ENCODE results near the gene ACVR1.
A peak's percentile ranks its signal among the peaks of the same experiment; 100 is the strongest.

ACVR1 gene

DNA sequence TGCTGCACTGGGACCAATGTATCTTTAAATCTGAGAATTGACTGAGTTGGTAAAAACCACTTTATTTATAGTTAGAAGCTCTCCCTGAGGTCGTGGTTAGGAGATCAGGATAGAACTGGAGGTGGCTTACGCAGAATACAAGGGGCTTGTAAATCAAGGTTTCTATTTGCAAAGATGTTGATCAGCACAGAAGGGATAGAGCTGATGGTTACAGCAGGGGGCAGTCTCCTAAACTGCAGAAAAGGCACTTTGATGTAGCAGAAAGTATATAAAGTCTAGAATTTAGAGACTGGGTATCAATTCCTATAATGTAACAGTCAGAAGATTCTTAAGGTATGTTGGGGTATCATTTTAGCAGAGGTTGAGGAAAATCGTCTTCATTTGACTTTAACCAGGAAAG, 25.2 kb upstream of the ACVR1 start:
- no peak for DNase-seq (ENCODE audit: low read depth)

DNA sequence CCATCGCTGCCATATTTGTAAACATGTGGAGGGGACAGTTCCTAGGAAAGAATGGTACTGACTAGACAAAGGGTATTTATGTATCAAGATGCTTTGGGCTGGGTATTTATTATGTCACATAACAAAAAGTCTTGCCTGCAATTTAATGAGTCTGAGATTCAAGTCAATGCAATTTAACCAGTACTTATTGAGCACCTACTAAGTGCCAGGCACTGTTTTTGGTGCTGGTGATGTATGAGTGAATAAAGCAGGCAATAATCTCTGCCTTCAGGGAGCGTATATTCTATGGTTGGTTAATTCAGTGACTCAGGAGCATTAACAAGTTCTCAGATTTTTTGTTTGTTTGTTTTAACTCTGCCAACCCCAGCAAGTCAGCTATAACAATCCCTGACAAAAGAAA, 24.6 kb upstream of the ACVR1 start:
- H3K4me3 ChIP-seq (ENCODE audit: low read length): no peak overlapping the region
- DNase-seq (ENCODE audit: low read depth): no peak
- no peak for TF ChIP-seq CTCF (conservative IDR thresholded peaks at IDR 0.05; ENCODE audit: low read length)

More for the DNA sequence above, 25.2 kb upstream of the ACVR1 start:
- 0 out of 2 replicates have a peak, but pooled peaks have one; percentile 11 for TF ChIP-seq CTCF (conservative IDR thresholded peaks at IDR 0.05; ENCODE audit: low read length)
- no peak overlapping the region for H3K4me3 ChIP-seq (ENCODE audit: low read length)

- H3K4me3 ChIP-seq (ENCODE audit: low read length): no peak overlapping the region
- no peak for DNase-seq (ENCODE audit: low read depth)
- no peak for TF ChIP-seq CTCF (conservative IDR thresholded peaks at IDR 0.05; ENCODE audit: low read length)
Measured at GRCh38 chr2:157900203-157900602, 24.1 kb upstream of the ACVR1 start.

DNA sequence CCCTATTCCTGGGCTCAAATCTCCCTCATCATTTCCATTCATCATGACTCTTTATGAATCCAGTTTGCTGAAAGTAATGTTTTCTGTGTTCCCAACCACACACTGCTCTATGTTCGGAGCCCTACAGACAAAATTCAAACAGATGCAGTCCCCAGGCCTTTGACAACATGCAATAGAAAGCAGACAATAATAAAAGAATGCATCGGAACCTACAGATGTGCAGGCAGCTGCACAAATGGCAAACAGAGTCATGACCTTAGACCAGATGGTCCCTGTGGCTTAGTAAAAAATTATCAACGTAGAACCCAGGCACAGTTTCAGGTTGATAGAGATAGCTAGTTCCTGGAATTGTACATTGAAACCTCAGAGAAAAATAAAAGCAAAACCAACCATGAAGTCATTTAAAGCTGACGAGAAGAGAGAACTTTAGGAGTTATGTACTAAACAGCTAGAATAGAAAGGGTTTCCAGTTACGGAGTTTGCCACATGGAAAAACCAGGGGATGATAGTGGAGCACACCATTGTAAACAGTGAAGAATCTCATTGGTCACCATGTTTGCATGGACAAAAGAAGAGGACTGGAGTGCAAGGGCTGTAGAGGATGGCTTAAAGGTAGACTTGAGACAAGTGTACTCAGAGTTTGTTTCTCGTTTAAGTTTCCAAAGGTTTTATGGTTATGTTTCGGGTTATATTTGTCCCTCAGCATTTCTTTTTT, 23.2 kb upstream of the ACVR1 start:
- H3K4me3 ChIP-seq (ENCODE audit: low read length): no peak overlapping the region
- no peak for DNase-seq (ENCODE audit: low read depth)
- no peak for TF ChIP-seq CTCF (conservative IDR thresholded peaks at IDR 0.05; ENCODE audit: low read length)

DNA sequence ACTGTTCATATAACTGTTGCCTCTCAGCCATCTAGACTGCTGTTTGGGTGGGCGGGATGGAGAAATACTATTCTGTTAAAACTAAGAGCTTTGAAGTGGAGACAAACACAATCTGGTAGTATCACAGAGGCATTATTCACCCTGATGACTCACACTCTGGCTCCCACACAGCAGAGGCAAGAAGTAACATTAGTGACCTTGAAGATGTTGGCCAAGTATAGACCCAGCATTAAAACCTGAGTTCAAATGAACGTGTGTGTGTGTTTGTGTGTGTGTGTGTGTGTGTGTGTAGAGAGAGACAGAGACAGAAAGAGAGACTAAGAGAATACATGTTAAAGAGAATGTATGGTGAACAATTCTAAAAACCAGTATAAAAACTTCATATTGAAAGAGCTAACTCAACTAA, 22.5 kb upstream of the ACVR1 start:
- TF ChIP-seq CTCF (conservative IDR thresholded peaks at IDR 0.05; ENCODE audit: low read length): no peak
- no peak overlapping the region for H3K4me3 ChIP-seq (ENCODE audit: low read length)
- DNase-seq (ENCODE audit: low read depth): peak; percentile 76

DNA sequence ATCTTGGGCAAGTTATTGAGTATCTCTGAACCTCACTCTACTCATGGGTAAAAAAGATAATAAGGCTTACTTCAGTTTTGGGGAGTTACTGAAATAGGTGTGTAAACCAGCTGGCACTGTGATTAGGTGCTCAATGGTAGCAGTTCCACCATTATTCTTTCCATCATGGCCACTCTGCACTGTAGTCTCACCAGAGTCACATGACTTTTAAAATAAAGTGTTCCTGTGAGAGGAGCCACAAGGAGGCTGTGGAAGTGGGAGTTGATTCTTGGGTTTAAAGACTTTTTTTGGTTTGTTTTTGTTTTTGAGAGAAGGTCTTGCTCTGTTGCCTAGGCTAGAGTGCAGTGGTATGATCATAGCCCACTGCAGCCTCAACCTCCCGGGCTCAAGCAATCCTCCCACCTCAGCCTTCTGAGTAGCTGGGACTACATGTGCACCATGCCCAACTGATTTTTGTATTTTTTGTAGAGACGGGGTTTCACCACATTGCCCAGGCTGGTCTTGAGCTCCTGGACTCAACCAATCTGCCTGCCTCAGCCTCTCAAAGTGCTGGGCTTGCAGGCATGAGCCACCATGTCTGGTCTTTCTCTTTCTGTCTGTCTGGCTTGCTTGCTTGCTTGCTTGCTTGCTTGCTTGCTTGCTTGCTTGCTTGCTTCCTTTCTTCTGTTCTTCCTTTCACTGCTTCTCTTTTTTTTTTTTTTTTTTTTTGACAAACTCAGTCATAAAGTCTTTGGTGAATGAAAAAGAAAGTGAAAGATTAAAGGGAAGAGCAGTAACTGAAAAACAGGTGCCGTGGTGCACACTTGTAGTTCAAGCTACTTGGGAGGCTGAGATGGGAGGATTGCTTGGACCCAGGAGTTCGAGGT, 21.2 kb upstream of the ACVR1 start:
- no peak for DNase-seq (ENCODE audit: low read depth)

More for the DNA sequence above, 21.2 kb upstream of the ACVR1 start:
- H3K4me3 ChIP-seq (ENCODE audit: low read length): no peak overlapping the region
- TF ChIP-seq CTCF (conservative IDR thresholded peaks at IDR 0.05; ENCODE audit: low read length): no peak

Data from AG10803 (cell line).